OCI-LY3 (cell line): ENCODE measurements around the gene UBE4A.

Source experiments
- H2AFZ ChIP-seq: fragments of 200-600, 300-600 bp; shearing (Covaris generic); 2 replicates; pipeline ENCODE4 v1.6.0; 2014; ENCODE audit warnings: antibody characterized with exemption, low read depth, low read length
- H3K27ac ChIP-seq: fragments of 200-600, 300-600 bp; sonication (generic); 2 replicates; pipeline ENCODE4 v1.5.1; 2014; ENCODE audit warnings: mild to moderate bottlenecking, low read length, moderate library complexity, mixed read lengths
- H3K27me3 ChIP-seq: fragments of 200-600, 300-600 bp; sonication (generic); 2 replicates; pipeline ENCODE4 v1.6.1; 2014; ENCODE audit warnings: low read depth, low read length, mixed read lengths
- H3K36me3 ChIP-seq: fragments of 200-600, 300-600 bp; sonication (generic); replicated peaks from 2 replicates; pipeline ENCODE3; 2014; ENCODE audit warnings: low read depth, low read length, mixed read lengths
- H3K4me1 ChIP-seq: fragments of 300-600, 200-600 bp; sonication (generic); 2 replicates; pipeline ENCODE4 v1.6.1; 2014; ENCODE audit warnings: low read length, mixed read lengths
- H3K4me2 ChIP-seq: fragments of 200-600, 300-600 bp; sonication (generic); 2 replicates; pipeline ENCODE4 v1.6.1; 2014; ENCODE audit warnings: low read length, mixed read lengths
- H3K4me3 ChIP-seq: fragments of 300-600, 200-600 bp; sonication (generic); 2 replicates; pipeline ENCODE4 v1.5.1; 2014; ENCODE audit warnings: antibody characterized with exemption, mild to moderate bottlenecking, low read length, moderate library complexity
- H3K79me2 ChIP-seq: fragments of 300-600, 200-600 bp; shearing (Covaris generic); 2 replicates; pipeline ENCODE4 v1.6.1; 2014; ENCODE audit warnings: mild to moderate bottlenecking, low read length, mixed read lengths
- H3K9ac ChIP-seq: fragments of 300-600, 200-600 bp; shearing (Covaris generic); 2 replicates; pipeline ENCODE4 v1.6.0; 2014; ENCODE audit warnings: mild to moderate bottlenecking, low read length, moderate library complexity
- H3K9me3 ChIP-seq: fragments of 200-600, 300-600 bp; shearing (Covaris generic); 2 replicates; pipeline ENCODE4 v1.6.1; 2014; ENCODE audit warnings: low read length, mixed read lengths; ENCODE audit not compliant: insufficient read depth
- H4K20me1 ChIP-seq: fragments of 200-600, 300-600 bp; sonication (generic); 2 replicates; pipeline ENCODE4 v1.6.1; 2016; ENCODE audit warnings: low read length, mixed read lengths; ENCODE audit not compliant: insufficient read depth
- CTCF ChIP-seq: fragments of 200-600, 300-600 bp; sonication (generic); IDR thresholded peaks from 2 replicates; pipeline ENCODE4 v1.5.1; 2014; ENCODE audit warnings: antibody characterized with exemption, low read length, low read depth
- EZH2phosphoT487 ChIP-seq: fragments of 200-600 bp; shearing (Covaris generic); IDR thresholded peaks from 2 replicates; pipeline ENCODE4 v1.6.1; 2018; ENCODE audit warnings: antibody characterized with exemption, mixed run types, low read depth

The UBE4A gene

GRCh38 chr11:118341815-118342489 lies 17.4 kb upstream of the UBE4A start:
- Histone ChIP-seq H3K4me2 (no peak overlapping the region), H3K79me2 (no peaks in the 10 kb centered on the region), H2AFZ (no peak overlapping the region), H3K27me3 (peaks cover 4% of the 10 kb centered on the region; the same call in 1 of the 2 replicates), H3K4me1 (peaks cover 2% of the 10 kb centered on the region; the same call in 1 of the 2 replicates), H3K9me3 (no peaks in the 10 kb centered on the region), H3K4me3 (no peak overlapping the region), H4K20me1 (no peaks in the 10 kb centered on the region), H3K36me3 (no peaks in the 10 kb centered on the region), H3K27ac (no peak overlapping the region), H3K9ac (no peak overlapping the region)
- no peak for TF ChIP-seq EZH2phosphoT487
- TF ChIP-seq CTCF: no peak

GRCh38 chr11:118342503-118343161 lies 16.8 kb upstream of the UBE4A start, which contains the start of gene CD3D:
Gene CD3D, minus strand, starts transcription at chr11:118342705. Its CDS starts 98 bp downstream, at chr11:118342607.
- H3K4me2 ChIP-seq: no peak within 1 kb of the TSS; the same call in 1 of the 2 replicates
- no peak within 1 kb of the TSS for H3K27ac ChIP-seq
- peaks cover 2% of the 10 kb centered on the region; the same call in 1 of the 2 replicates for H3K4me1 ChIP-seq
- H3K36me3 ChIP-seq: no peaks in the 10 kb centered on the region
- no peak within 1 kb of the TSS for H2AFZ ChIP-seq
- no peak for TF ChIP-seq CTCF
- TF ChIP-seq EZH2phosphoT487: no peak
- H3K9me3 ChIP-seq: no peaks in the 10 kb centered on the region
- peaks cover 4% of the 10 kb centered on the region; the same call in 1 of the 2 replicates for H3K27me3 ChIP-seq
- H4K20me1 ChIP-seq: no peaks in the 10 kb centered on the region
- no peaks in the 10 kb centered on the region for H3K79me2 ChIP-seq
- H3K4me3 ChIP-seq: no peak within 1 kb of the TSS
- H3K9ac ChIP-seq: no peak within 1 kb of the TSS

- Histone ChIP-seq H3K27me3 (peaks cover 4% of the 10 kb centered on the region), H3K27ac (no peak overlapping the region), H4K20me1 (no peaks in the 10 kb centered on the region), H3K4me3 (no peak overlapping the region), H3K79me2 (no peaks in the 10 kb centered on the region), H2AFZ (no peak overlapping the region), H3K36me3 (no peaks in the 10 kb centered on the region), H3K4me1 (peaks cover 2% of the 10 kb centered on the region; the same call in 1 of the 2 replicates), H3K4me2 (no peak overlapping the region; the same call in 1 of the 2 replicates), H3K9ac (no peak overlapping the region), H3K9me3 (no peaks in the 10 kb centered on the region)
- no peak for TF ChIP-seq EZH2phosphoT487
- no peak for TF ChIP-seq CTCF
These were observed 16.2 kb upstream of the UBE4A start for GRCh38 chr11:118343248-118343647.

- Histone ChIP-seq H3K27ac (no peak within 1 kb of the TSS), H3K9me3 (no peaks in the 10 kb centered on the region), H4K20me1 (no peaks in the 10 kb centered on the region), H2AFZ (no peak within 1 kb of the TSS), H3K79me2 (no peaks in the 10 kb centered on the region), H3K9ac (no peak within 1 kb of the TSS), H3K36me3 (no peaks in the 10 kb centered on the region), H3K27me3 (peaks cover 9% of the 10 kb centered on the region), H3K4me2 (no peak within 1 kb of the TSS; the same call in 1 of the 2 replicates), H3K4me3 (no peak within 1 kb of the TSS), H3K4me1 (peaks cover 2% of the 10 kb centered on the region; the same call in 1 of the 2 replicates)
- TF ChIP-seq CTCF: no peak
- no peak for TF ChIP-seq EZH2phosphoT487
These were observed 15.4 kb upstream of the UBE4A start, which contains the start of gene CD3G for GRCh38 chr11:118343981-118344515. Gene CD3G, plus strand, starts transcription at chr11:118344344. Its CDS starts 80 bp downstream, at chr11:118344424.
